PC-3 (cell line): ENCODE data around the gene AKAP9.

Source experiments
- CTCF ChIP-seq: fragments of 300-600 bp; sonication (generic); conservative IDR thresholded peaks from 2 replicates; pipeline ENCODE4 v1.5.1; 2017; ENCODE audit warnings: antibody characterized with exemption, low read depth, mild to moderate bottlenecking, low read length
- EZH2 ChIP-seq: fragments of 300-600 bp; sonication (generic); IDR thresholded peaks from one replicate; pipeline ENCODE4 v1.6.1; 2017; ENCODE audit warnings: antibody characterized with exemption, mild to moderate bottlenecking, low read length; ENCODE audit not compliant: unreplicated experiment

- TF ChIP-seq EZH2 = no peak
- TF ChIP-seq CTCF = no peak
Measured at GRCh38 chr7:92141161-92141560, 200.5 kb downstream of the AKAP9 start.
